AG08395 (cell line): ENCODE results near the gene APBB1IP.
"Not testable (repeated sequence)": the region's sequence is repeated elsewhere in the genome, so short reads cannot be mapped to it uniquely, and the experiment has no call there.

ENCODE experiments used
- DNase-seq: peaks from one replicate; pipeline ENCODE4 v3.0.0; 2012; ENCODE audit warnings: mixed read lengths, low spot score

The APBB1IP gene

GRCh38 chr10:26479766-26480492 lies 41.8 kb downstream of the APBB1IP start:
- no peak for DNase-seq

- DNase-seq, result no peak
Measured at GRCh38 chr10:26481315-26481692, 43.2 kb downstream of the APBB1IP start.

- DNase-seq, result no peak
Measured at GRCh38 chr10:26481914-26482550, 43.9 kb downstream of the APBB1IP start.

GRCh38 chr10:26483554-26483953 lies 45.4 kb downstream of the APBB1IP start:
- no peak for DNase-seq

- peak; percentile 15 for DNase-seq
Measured at GRCh38 chr10:26485150-26485941, 47.2 kb downstream of the APBB1IP start.

- peak; percentile 46 for DNase-seq
Measured at GRCh38 chr10:26486304-26486703, 48.2 kb downstream of the APBB1IP start.

- DNase-seq, result peak; percentile 48
Measured at GRCh38 chr10:26486990-26487850, 49.1 kb downstream of the APBB1IP start.

- no peak for DNase-seq
Measured at GRCh38 chr10:26488344-26488743, 50.2 kb downstream of the APBB1IP start.

- DNase-seq, result no peak
Measured at GRCh38 chr10:26489081-26489480, 50.9 kb downstream of the APBB1IP start.

GRCh38 chr10:26490367-26490766 lies 52.2 kb downstream of the APBB1IP start:
- DNase-seq, result not testable (repeated sequence)

- no peak for DNase-seq
Measured at GRCh38 chr10:26491276-26491675, 53.1 kb downstream of the APBB1IP start.

- no peak for DNase-seq
Measured at GRCh38 chr10:26491934-26492333, 53.8 kb downstream of the APBB1IP start.

- not testable (repeated sequence) for DNase-seq
Measured at GRCh38 chr10:26492725-26493124, 54.6 kb downstream of the APBB1IP start.

GRCh38 chr10:26494018-26494417 lies 55.9 kb downstream of the APBB1IP start:
- DNase-seq, result no peak

- DNase-seq, result no peak
Measured at GRCh38 chr10:26499426-26499825, 61.3 kb downstream of the APBB1IP start.

- no peak for DNase-seq
Measured at GRCh38 chr10:26502986-26503385, 64.8 kb downstream of the APBB1IP start.

GRCh38 chr10:26503911-26504310 lies 65.8 kb downstream of the APBB1IP start:
- DNase-seq, result no peak

GRCh38 chr10:26504429-26504828 lies 66.3 kb downstream of the APBB1IP start:
- not testable (repeated sequence) for DNase-seq

- no peak for DNase-seq
Measured at GRCh38 chr10:26505491-26505890, 67.3 kb downstream of the APBB1IP start.

GRCh38 chr10:26506736-26507135 lies 68.6 kb downstream of the APBB1IP start:
- DNase-seq, result no peak

GRCh38 chr10:26507441-26507840 lies 69.3 kb downstream of the APBB1IP start:
- no peak for DNase-seq

GRCh38 chr10:26508016-26508415 lies 69.9 kb downstream of the APBB1IP start:
- DNase-seq, result no peak
